Chondrocyte (in vitro differentiated cells): ENCODE results near the gene OSBPL2. TPM values are rescaled to one million over a fixed set of nuclear protein-coding genes. Genes with fewer than 3 reads are reported as not detected.

ENCODE experiments used
- DNase-seq: peaks from one replicate; pipeline ENCODE4 v3.0.0; 2021; ENCODE audit warnings: mixed read lengths, low spot score
- H3K27ac Mint-ChIP-seq: one replicate; pipeline ENCODE4 v1.8.0; 2021; ENCODE audit warnings: mild to moderate bottlenecking, moderate library complexity, mixed read lengths; ENCODE audit not compliant: unreplicated experiment
- H3K27me3 Mint-ChIP-seq: 2 replicates; pipeline ENCODE4 v1.8.0; 2021; ENCODE audit warnings: low read depth, mixed read lengths
- H3K36me3 Mint-ChIP-seq: 2 replicates; pipeline ENCODE4 v1.8.0; 2021; ENCODE audit warnings: low read depth, mixed read lengths
- H3K4me1 Mint-ChIP-seq: 2 replicates; pipeline ENCODE4 v1.8.0; 2021; ENCODE audit warnings: low read depth, mild to moderate bottlenecking, mixed read lengths
- H3K4me3 Mint-ChIP-seq: one replicate; pipeline ENCODE4 v1.8.0; 2021; ENCODE audit warnings: mild to moderate bottlenecking, moderate library complexity, mixed read lengths; ENCODE audit not compliant: unreplicated experiment
- H3K9me3 Mint-ChIP-seq: 2 replicates; pipeline ENCODE4 v1.8.0; 2021; ENCODE audit warnings: low read depth, mixed read lengths
- CTCF ChIP-seq: fragments of 200-600 bp; sonication (generic); IDR thresholded peaks from 2 replicates; pipeline ENCODE4 v1.5.0; 2021; ENCODE audit warnings: antibody characterized with exemption, mild to moderate bottlenecking, moderate library complexity
- total RNA-seq: library from RNA; stranded (reverse); gene quantifications from 3 replicates; pipeline ENCODE4 v1.2.1, GENCODE V29; 2021

OSBPL2 gene
- total RNA-seq, 1 donor from 2014 or later = 48.3 TPM

- H3K27me3 Mint-ChIP-seq = no peaks in the 10 kb centered on the region
- TF ChIP-seq CTCF = no peak
- peaks cover 3% of the 10 kb centered on the region for H3K36me3 Mint-ChIP-seq
- H3K9me3 Mint-ChIP-seq = no peaks in the 10 kb centered on the region
- DNase-seq = no peak
- no peak overlapping the region for H3K27ac Mint-ChIP-seq
- H3K4me3 Mint-ChIP-seq = no peak overlapping the region
- H3K4me1 Mint-ChIP-seq = peaks cover 6% of the 10 kb centered on the region
These were observed 8.7 kb downstream of the OSBPL2 start for GRCh38 chr20:62246872-62247652.

GRCh38 chr20:62248890-62249560 is 10.7 kb downstream of the OSBPL2 start:
- DNase-seq = no peak
- no peak for TF ChIP-seq CTCF
- Mint-ChIP-seq H3K9me3 (no peaks in the 10 kb centered on the region), H3K27ac (no peak overlapping the region), H3K4me1 (peaks cover 5% of the 10 kb centered on the region), H3K4me3 (no peak overlapping the region), H3K36me3 (no peaks in the 10 kb centered on the region), H3K27me3 (no peaks in the 10 kb centered on the region)

- Mint-ChIP-seq H3K36me3 (peaks cover 7% of the 10 kb centered on the region), H3K27me3 (no peaks in the 10 kb centered on the region), H3K4me3 (no peak overlapping the region), H3K9me3 (no peaks in the 10 kb centered on the region), H3K27ac (no peak overlapping the region), H3K4me1 (peaks cover 5% of the 10 kb centered on the region)
- DNase-seq = no peak
- TF ChIP-seq CTCF = no peak
These were observed 14.1 kb downstream of the OSBPL2 start for GRCh38 chr20:62252342-62252966.

GRCh38 chr20:62253398-62253797 is 15.1 kb downstream of the OSBPL2 start:
- DNase-seq = no peak
- H3K36me3 Mint-ChIP-seq = peaks cover 7% of the 10 kb centered on the region
- TF ChIP-seq CTCF = no peak
- H3K4me3 Mint-ChIP-seq = no peak overlapping the region
- H3K27ac Mint-ChIP-seq = no peak overlapping the region
- no peaks in the 10 kb centered on the region for H3K27me3 Mint-ChIP-seq
- H3K9me3 Mint-ChIP-seq = no peaks in the 10 kb centered on the region
- H3K4me1 Mint-ChIP-seq = peaks cover 10% of the 10 kb centered on the region

- peaks cover 18% of the 10 kb centered on the region for H3K4me1 Mint-ChIP-seq
- H3K36me3 Mint-ChIP-seq = peaks cover 7% of the 10 kb centered on the region
- DNase-seq = no peak
- H3K27ac Mint-ChIP-seq = no peak overlapping the region
- no peak overlapping the region for H3K4me3 Mint-ChIP-seq
- no peaks in the 10 kb centered on the region for H3K9me3 Mint-ChIP-seq
- H3K27me3 Mint-ChIP-seq = no peaks in the 10 kb centered on the region
- no peak for TF ChIP-seq CTCF
These were observed 15.9 kb downstream of the OSBPL2 start for GRCh38 chr20:62254021-62254724.
